NCI-H226 (cell line): ENCODE measurements around the gene GLIPR2.
"Not testable (repeated sequence)": the region's sequence is repeated elsewhere in the genome, so short reads cannot be mapped to it uniquely, and the experiment has no call there.

ENCODE experiments used
- DNase-seq: peaks from one replicate; pipeline ENCODE4 v3.0.0-alpha.2; 2015

The GLIPR2 gene

DNA sequence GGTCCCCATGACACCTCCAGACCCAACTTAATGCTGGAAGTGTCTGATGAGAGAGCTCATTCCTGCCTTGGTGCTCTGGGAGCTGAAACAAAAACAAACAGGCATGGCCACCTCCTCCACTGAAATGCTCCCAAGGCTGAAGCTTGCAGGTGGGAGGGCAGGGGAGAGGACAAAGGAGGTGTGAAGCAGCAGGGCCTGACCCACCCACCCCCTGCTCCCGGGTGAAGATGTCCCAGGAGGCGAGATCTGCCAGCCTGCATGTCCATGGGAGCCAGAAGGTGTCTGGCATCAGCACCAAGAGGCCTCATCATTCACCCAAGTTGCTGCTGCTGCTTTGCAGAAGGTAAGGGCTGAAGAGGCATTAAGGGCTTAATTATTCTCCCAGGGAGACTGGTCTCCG is 28.5 kb downstream of the GLIPR2 start:
- no peak for DNase-seq

DNA sequence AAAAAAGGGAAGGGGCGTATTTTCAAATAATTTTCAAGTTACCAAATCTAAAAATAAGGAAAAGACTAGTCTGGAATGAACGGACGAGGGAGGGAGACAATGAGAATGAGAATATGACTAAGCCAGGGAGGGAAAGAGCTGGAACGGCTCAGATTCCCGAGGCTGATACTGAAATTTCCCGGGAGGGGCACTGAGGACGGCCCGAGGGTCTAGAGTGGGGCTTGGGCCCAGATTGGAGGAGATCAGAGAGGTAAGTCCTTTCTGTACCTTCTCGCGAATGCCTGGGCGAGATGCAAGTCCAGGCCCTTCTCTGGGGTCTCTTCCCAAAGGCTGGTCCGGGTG is 29.3 kb downstream of the GLIPR2 start:
- DNase-seq: no peak

DNA sequence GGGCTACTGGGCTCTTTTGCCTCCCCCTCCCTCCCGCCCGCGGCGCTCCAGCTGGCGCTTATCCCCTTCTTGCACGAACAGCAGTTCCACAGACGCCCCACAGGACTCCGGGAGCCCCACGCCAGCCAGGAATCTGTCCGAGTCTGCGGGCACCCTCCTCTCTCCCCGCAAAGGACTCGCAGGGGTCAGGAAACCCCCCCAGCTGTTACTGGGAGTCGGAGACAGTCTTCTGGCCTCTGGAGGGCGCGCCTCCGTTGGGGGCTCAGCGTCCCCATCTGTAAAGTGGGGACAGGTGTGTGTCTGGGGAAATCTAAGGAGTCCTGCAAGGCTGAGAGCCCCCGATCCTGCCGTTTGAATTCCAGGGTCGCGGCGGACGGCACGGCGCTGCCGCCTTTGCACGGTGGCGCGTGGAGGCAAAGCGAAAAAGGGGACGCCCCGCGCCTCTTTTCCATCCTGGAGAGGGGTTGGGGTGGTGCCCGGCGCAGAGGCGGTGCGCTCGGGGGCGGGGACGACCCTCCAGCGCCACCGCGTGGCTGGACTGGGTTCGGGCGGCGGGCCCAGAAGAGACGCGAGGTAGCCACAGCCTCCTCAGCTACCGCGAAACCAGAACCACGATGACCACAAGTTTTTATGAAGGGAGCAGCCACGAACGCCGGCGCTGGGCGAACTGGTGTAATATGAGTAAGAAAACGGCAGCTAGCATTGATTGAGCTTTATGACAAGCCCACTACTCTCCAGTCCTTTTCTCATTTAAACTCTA is 29.8 kb downstream of the GLIPR2 start:
- DNase-seq: peak; percentile 37

DNA sequence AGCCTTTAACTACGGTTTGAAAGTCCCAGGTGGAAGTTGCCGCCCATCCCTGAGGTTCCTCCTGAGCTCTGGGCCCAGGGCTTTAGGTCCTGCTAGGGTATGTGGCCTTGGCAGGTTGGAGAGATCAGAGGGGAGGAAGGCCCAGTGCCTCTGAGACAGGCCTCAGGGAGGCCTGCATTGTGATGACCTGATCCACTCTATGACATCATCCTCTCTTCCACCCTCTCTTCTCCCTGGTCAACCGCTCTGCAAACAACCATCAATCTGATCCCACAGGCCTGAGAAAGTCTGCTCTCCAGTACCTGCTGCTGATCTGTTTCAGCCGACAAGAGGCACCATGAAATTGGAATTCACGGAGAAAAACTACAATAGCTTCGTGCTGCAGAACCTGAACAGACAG is 32.6 kb downstream of the GLIPR2 start, which contains the start of gene CCIN:
Gene CCIN, plus strand, starts transcription at position 223 of the 400 bp plus-strand sequence. Its CDS starts 115 bp downstream, at position 338.
- no peak for DNase-seq

DNA sequence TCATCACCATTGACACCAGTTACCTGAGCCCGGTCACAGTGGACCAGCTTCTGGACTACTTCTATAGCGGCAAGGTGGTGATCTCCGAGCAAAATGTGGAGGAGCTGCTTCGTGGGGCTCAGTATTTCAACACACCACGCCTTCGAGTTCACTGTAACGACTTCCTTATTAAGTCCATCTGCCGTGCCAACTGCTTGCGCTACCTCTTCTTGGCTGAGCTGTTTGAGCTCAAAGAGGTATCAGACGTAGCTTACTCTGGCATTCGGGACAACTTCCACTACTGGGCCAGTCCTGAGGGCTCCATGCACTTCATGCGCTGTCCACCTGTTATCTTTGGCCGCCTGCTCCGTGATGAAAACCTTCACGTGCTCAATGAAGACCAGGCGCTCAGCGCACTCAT is 33.2 kb downstream of the GLIPR2 start:
- no peak for DNase-seq

DNA sequence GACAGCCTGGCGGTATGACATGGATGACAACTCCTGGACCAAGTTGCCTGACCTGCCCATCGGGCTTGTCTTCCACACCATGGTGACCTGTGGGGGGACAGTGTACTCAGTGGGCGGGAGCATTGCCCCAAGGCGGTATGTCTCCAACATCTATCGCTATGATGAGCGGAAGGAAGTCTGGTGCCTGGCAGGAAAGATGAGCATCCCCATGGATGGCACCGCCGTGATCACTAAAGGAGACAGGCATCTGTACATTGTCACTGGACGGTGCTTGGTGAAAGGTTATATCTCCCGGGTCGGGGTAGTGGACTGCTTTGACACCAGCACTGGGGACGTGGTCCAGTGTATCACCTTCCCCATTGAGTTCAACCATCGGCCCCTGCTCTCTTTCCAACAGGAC is 34.0 kb downstream of the GLIPR2 start:
- no peak for DNase-seq

DNA sequence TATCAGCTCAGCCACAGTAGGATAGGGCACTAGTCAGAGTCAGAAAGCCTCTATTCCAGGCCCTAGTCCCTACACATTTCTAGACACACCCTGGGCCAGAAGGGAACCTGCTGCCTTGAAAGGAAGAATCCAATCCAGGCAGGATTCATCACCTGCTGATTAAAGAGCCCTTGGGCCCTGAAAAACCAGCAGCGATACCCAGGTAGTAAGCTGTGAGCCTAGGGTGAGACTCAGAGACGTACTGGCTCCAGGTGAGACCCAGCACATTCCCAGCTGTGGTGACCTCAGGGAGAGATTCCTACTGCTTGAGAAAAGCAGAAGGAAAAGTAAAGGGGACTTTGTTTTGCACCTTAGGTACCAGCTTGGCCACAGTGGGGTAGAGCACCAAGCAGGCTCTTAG is 37.3 kb downstream of the GLIPR2 start:
- no peak for DNase-seq

DNA sequence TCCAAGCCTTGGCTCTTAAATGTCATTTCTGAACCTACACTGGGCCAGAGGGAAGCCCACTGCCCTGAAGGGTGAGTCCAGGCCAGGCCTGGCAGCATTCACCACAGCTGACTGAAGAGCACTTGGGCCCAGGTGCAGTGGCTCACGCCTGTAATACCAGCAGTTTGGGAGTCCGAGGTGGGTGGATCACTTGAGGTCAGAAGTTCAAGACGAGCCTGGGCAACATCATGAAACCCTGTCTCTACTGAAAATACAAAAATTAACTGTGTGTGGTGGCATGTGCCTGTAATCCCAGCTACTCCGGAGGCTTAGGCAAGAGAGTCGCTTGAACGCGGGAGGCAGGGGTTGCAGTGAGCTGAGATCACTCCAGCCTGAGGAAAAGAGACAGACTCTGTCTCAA is 37.7 kb downstream of the GLIPR2 start:
- DNase-seq: no peak

DNA sequence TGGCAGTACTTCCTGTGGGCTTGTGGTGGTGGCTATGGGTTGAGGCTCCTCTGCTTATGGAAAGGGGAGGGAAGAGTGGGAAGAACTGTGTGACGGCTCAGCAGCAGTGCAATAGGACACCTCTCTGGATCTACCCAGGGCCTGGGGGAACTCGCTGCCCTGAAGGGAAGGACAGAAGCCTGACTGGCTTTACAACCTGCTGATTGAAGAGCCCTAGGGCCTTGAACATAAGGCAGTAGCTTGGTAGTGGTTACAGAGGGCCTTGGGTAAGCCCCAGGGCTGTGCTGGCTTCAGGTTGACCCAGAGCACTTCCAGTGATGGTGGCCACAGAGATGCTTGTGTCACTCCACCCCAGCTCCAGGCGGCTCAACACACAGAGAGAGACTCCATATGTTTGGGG is 38.2 kb downstream of the GLIPR2 start:
- DNase-seq: no peak

DNA sequence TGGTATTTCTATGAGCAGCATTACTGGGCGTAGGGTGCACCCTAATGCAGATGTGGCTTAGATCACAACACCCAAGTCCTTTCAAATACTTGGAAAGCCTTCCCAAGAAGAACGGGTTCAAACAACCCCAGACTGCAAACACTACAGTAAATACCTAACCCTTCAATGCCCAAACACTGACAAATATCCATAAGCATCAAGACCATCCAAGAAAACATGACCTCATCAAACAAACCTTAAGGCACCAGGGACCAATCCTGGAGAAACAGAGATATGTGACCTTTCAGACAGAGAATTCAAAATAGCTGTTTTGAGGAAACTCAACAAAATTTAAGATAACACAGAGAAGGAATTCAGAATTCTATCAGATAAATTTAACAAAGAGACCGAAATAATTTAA is 38.7 kb downstream of the GLIPR2 start:
- DNase-seq: not testable (repeated sequence)

DNA sequence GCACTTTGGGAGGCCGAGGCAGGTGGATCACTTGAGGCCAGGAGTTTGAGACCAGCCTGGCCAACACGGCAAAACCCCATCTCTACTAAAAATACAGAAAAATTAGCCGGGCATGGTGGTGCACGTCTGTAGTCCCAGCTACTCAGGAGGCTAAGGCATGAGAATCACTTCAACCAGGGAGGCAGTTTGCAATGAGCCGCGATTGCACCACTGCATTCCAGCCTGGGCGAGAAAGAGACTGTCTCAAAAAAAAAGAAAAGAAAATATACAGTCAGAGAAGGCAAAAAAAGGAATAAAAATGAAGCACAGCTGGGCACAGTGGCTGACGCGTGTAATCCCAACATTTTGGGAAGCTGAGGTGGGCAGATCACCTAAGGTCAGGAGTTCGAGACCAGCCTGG is 40.0 kb downstream of the GLIPR2 start:
- DNase-seq: not testable (repeated sequence)

DNA sequence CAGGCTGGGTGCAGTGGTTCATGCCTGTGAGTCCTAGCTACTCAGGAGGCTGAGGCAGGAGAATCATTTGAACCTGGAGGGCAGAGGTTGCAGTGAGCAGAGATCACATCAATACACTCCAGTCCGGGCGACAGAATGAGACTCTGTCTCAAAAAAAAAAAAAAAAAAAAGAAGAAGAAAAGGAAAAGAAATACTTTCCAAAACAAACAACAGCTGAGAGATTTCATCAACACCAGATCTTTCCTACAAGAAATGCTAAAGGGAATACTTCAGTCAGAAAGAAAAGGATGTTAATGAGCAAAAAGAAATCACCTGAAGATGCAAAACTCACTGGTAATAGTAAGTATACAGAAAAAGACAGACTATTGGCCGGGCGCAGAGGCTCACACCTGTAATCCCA is 41.0 kb downstream of the GLIPR2 start:
- no peak for DNase-seq

DNA sequence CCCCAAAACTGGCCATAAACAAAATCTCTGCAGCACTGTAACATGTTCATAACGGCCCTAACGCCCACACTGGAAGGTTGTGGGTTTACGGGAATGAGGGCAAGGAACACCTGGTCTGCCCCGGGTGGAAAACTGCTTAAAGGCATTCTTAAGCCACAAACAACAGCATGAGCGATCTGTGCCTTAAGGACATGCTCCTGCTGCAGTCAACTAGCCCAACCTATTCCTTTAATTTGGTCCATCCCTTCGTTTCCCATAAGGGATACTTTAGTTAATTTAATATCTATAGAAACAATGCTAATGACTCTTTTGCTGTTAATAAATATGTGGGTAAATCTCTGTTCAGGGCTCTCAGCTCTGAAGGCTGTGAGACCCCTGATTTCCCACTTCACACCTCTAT is 43.7 kb downstream of the GLIPR2 start:
- not testable (repeated sequence) for DNase-seq

DNA sequence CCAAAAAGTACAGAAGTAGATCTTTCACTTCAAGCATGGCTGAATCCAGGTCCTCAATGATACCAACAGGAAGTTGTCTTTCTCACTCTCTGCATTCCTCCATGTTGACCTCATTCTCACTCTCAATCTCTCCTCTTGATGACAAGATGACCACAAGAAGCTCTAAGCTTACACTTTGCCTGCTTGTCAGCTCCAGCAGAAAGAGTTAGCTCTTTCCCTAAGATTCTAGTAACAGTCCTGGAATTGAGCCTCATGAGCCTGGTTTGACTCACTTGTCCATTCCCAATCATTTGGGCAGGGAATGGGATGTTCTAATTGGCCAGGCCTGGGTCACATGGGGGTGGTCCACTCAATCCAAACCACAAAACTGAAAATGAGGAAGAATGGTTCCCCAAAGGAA is 50.9 kb downstream of the GLIPR2 start:
- peak; percentile 66 for DNase-seq

DNA sequence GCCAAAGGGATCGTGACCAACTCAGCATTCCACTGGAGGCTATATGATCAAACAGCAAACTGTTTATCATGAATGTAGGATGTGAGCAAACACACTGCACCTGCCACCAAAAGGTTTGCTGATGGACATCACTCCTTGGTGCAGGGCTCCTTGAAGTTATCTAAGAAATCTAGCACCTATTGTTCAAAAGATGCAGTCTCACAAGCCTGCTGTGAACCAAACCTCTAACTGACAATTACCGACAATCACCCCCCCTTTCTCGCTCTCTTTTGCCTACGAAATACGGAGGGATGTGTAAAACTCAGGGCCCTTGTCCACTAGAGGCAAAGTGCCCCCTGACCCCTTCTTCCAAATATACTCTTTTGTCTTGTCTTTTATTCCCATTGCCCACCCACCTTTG is 51.7 kb downstream of the GLIPR2 start:
- no peak for DNase-seq

DNA sequence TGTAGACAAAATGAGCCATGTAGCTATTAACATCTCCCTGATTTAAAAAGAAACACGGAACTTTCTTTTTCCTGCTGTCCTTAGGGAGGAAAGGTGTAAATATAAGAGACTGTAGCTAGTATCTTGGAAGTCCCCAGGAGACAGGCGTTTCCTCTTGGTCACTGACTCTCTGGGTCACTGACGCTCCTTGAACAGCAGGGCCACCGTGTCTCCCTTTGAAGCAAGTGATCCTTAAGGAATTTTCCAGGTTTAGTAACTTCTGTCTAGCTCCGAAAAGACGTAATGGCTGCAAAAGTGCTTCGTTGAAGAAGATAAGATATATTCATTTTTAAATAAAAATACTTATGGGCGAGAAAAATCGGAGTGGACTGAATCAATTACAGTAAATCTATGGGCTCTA is 53.4 kb downstream of the GLIPR2 start:
- DNase-seq: no peak

DNA sequence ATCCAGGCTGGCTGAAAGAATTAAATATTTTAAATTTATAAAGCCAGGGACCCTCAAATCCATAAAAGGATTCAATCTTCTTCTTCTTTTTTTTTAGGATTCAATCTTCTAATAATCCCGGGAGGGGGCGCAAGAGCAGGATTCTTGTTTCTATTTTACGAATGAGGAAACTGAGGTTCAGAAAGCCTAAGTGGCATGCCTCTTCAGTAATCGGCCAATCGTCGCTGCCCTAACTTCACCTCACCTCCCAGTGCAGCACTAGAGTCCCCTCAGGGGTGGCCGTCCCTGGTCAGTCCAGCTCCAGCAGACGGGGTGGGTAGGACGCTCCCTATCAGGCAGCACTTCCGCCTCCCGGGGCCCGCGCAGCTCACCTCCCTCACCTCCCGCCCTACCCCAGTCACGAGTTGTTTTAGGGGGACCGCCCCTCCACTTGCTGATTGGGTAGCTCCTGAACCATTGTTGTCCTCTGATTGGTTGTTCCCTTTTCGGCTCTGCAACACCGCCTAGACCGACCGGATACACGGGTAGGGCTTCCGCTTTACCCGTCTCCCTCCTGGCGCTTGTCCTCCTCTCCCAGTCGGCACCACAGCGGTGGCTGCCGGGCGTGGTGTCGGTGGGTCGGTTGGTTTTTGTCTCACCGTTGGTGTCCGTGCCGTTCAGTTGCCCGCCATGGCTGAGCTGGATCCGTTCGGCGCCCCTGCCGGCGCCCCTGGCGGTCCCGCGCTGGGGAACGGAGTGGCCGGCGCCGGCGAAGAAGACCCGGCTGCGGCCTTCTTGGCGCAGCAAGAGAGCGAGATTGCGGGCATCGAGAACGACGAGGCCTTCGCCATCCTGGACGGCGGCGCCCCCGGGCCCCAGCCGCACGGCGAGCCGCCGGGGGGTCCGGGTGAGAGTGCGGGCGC is 54.1 kb downstream of the GLIPR2 start, which contains the start of gene CLTA:
Gene CLTA, plus strand, starts transcription at position 534 of the 902 bp plus-strand sequence. Its CDS starts 136 bp downstream, at position 670.
- DNase-seq: peak; percentile 90

DNA sequence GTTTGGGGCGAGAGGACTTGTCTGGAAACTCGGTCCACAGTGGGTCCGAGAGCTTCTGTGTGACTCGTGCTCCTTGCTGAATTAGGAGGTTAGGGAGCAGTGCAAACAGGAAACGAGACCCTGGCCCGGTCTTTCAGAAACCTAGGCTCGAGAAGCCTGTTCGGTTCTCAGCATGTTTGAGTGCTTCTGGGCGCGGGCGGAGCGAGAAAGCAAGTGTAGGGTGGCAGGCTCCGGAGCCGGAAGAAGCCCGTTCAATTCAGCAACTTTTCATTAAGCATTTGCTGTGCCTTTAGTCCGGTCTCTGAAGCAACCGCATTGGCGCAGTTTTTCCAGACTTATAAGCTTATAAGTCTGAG is 54.7 kb downstream of the GLIPR2 start:
- no peak for DNase-seq

DNA sequence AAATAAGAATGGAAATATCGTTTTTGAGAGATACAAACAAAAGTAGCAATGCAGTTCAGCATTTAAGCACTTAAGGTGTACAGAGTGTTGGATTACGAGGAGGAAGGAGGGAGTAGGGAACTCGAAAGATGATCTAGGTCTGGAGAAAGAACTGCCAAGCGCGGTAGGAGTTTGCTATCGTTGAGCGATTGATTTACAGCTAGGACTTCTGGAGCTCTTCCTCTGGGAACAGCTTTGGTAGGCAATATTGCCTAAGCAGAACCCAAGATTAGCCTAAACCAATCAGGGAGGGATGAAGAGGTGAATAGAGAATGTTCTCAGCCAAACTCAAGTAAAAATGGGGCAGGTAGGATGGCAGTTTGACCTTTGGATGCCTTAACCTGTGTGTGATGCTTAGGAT is 55.2 kb downstream of the GLIPR2 start:
- DNase-seq: no peak

DNA sequence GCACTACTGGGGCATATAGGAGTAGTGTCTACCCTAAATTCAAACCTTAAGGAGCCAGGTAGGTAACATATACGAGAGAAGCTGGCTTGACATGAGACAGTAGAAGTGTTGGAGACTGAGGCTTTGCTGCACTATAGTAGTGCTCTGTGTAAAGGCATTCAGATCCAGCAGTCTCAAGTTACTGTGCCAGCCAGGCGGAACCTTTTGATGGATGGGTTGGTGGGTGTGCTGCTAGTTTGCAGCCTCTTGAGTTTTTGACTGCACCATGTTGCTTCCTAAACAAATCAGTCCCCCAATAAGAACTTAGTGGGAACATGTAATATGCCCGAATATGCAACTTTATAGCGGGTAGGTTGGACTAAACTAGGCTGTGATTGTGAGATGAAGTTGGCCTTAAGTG is 55.7 kb downstream of the GLIPR2 start:
- no peak for DNase-seq

DNA sequence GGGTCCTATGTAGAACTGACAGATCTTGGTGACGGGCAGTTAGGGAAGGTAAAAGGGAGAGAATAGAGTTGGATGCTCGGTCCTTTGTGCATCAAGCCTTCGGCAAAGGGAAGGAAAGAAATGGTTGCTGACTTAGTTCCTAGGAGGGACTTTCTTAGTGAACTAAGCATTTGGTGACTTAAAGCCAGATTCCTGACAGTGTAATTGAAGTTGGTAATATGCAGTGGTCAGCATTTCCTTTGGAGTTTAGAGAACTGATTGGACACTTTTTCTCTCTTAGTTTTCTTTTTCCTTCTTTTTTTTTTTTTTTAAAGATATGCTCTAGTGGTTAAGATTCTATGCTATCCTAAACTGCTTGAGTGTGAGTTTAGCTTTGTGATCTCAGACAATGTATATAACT is 56.5 kb downstream of the GLIPR2 start:
- DNase-seq: no peak

DNA sequence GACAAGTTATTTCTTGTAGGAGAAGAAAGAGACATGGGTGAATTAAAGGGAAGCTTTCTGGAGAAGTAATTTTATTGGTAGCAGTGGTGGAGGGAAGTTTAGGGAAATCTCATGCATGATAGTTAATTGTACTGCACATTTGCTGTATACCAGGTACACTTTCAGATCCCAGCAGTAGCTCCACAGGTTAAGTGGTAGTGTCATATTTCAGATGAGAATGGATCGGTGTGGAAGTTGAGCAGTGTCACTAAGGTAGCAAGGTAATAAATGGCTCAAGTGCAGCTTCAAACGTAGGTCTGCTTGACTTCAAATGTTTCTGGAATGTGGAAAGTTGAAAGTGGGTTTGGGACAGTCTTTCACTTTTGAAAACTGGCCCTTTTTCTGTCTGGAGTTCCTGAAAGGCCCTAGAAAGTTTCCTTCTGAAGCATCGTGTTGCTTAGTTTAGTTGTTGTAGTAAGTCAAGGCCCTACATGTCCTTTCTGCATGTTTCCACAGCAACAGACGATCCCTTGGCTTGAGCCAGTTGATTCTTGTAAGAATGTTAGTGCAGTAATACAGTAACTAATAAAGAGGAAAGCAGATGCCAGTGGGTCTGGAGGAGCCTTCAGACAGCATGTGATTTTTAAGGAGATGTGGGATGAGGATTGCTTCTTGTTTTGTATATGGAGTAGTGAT is 57.9 kb downstream of the GLIPR2 start:
- DNase-seq: no peak

DNA sequence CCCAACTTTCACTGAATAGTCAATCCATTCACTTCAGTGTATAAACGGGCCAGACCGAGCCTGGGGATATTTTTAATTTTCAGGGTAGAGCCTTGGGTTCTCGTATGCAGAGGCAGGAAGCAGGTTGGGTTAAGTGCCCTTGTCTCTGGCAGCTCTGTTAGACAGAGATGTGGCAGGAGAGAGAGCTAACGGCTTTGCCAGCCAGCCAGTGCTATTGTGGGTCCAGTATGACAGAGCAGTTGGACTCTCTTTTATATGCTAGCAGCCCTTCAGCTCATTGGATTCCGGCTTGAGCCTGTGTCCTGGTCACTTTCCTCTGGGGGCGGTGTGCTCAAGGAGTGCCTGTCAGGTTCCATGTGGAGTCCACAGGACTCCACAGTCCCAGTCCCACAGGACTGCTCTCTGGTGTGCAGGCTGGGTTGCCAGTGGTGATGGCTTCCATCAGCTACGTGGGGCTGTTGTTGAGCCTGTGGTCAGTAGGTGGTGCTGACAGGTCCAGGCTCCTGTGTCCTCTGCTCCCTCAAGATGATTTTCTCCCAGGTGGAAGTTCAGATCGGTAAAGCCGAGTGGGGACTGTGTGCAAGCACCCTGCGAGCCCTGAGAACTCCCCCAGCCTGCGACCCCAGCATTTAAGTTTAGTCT is 68.5 kb downstream of the GLIPR2 start:
- no peak for DNase-seq
